ENCODE measurements around the gene HS3ST5.

Gene HS3ST5

GRCh38 chr6:114063956-114064355 is 278.9 kb downstream of the HS3ST5 start:
- no peak for DNase-seq (ENCODE audit: low spot score)
- no peak for TF ChIP-seq CTCF (IDR thresholded peaks at IDR 0.05; ENCODE audit: borderline replicate concordance, control extremely low read depth, extremely low read depth, insufficient read depth, missing control alignments)
- in situ Hi-C loops (cut with MboI; ENCODE audit: low sequenced_read_pairs, unreplicated experiment) = no loop called here

- no peak for DNase-seq (ENCODE audit: low spot score)
- no peak for TF ChIP-seq CTCF (IDR thresholded peaks at IDR 0.05; ENCODE audit: borderline replicate concordance, control extremely low read depth, extremely low read depth, insufficient read depth, missing control alignments)
- in situ Hi-C loops (cut with MboI; ENCODE audit: low sequenced_read_pairs, unreplicated experiment) = no loop called here
Measured at GRCh38 chr6:114062199-114062598, 280.6 kb downstream of the HS3ST5 start.

- no peak for DNase-seq (ENCODE audit: low spot score)
Measured at GRCh38 chr6:114061741-114062140, 281.1 kb downstream of the HS3ST5 start.

GRCh38 chr6:114061116-114061515 is 281.7 kb downstream of the HS3ST5 start:
- in situ Hi-C loops (cut with MboI; ENCODE audit: low sequenced_read_pairs, unreplicated experiment) = no loop called here
- TF ChIP-seq CTCF (IDR thresholded peaks at IDR 0.05; ENCODE audit: borderline replicate concordance, control extremely low read depth, extremely low read depth, insufficient read depth, missing control alignments) = no peak
- DNase-seq (ENCODE audit: low spot score) = no peak

More at GRCh38 chr6:114061741-114062140, 281.1 kb downstream of the HS3ST5 start:
- TF ChIP-seq CTCF (IDR thresholded peaks at IDR 0.05; ENCODE audit: borderline replicate concordance, control extremely low read depth, extremely low read depth, insufficient read depth, missing control alignments) = no peak
- in situ Hi-C loops (cut with MboI; ENCODE audit: low sequenced_read_pairs, unreplicated experiment) = no loop called here

GRCh38 chr6:114058435-114058834 is 284.4 kb downstream of the HS3ST5 start:
- DNase-seq (ENCODE audit: low spot score) = no peak
- in situ Hi-C loops (cut with MboI; ENCODE audit: low sequenced_read_pairs, unreplicated experiment) = no loop called here
- TF ChIP-seq CTCF (IDR thresholded peaks at IDR 0.05; ENCODE audit: borderline replicate concordance, control extremely low read depth, extremely low read depth, insufficient read depth, missing control alignments) = no peak

- no peak for TF ChIP-seq CTCF (IDR thresholded peaks at IDR 0.05; ENCODE audit: borderline replicate concordance, control extremely low read depth, extremely low read depth, insufficient read depth, missing control alignments)
- DNase-seq (ENCODE audit: low spot score) = no peak
- in situ Hi-C loops (cut with MboI; ENCODE audit: low sequenced_read_pairs, unreplicated experiment) = no loop called here
Measured at GRCh38 chr6:114055763-114056162, 287.1 kb downstream of the HS3ST5 start.

GRCh38 chr6:114055349-114055748 is 287.5 kb downstream of the HS3ST5 start:
- DNase-seq (ENCODE audit: low spot score) = no peak
- no peak for TF ChIP-seq CTCF (IDR thresholded peaks at IDR 0.05; ENCODE audit: borderline replicate concordance, control extremely low read depth, extremely low read depth, insufficient read depth, missing control alignments)
- in situ Hi-C loops (cut with MboI; ENCODE audit: low sequenced_read_pairs, unreplicated experiment) = no loop called here
